Pulmonary artery endothelial cell (primary cell): ENCODE results near the gene PRSS8. TPM values are rescaled to one million over a fixed set of nuclear protein-coding genes. Genes with fewer than 3 reads are reported as not detected.

Experiments used
- DNase-seq: peaks from one replicate; pipeline ENCODE4 v3.0.0-alpha.2; 2011; ENCODE audit warnings: low read depth, low spot score
- total RNA-seq: library from RNA; depleted of rRNA; stranded (reverse); fragments of >200 nt; gene quantifications from 2 replicates; pipeline ENCODE4 v1.2.3, GENCODE V29; 2014

The PRSS8 gene
- total RNA-seq, 1 donor from 2014 or later: not detected

DNA sequence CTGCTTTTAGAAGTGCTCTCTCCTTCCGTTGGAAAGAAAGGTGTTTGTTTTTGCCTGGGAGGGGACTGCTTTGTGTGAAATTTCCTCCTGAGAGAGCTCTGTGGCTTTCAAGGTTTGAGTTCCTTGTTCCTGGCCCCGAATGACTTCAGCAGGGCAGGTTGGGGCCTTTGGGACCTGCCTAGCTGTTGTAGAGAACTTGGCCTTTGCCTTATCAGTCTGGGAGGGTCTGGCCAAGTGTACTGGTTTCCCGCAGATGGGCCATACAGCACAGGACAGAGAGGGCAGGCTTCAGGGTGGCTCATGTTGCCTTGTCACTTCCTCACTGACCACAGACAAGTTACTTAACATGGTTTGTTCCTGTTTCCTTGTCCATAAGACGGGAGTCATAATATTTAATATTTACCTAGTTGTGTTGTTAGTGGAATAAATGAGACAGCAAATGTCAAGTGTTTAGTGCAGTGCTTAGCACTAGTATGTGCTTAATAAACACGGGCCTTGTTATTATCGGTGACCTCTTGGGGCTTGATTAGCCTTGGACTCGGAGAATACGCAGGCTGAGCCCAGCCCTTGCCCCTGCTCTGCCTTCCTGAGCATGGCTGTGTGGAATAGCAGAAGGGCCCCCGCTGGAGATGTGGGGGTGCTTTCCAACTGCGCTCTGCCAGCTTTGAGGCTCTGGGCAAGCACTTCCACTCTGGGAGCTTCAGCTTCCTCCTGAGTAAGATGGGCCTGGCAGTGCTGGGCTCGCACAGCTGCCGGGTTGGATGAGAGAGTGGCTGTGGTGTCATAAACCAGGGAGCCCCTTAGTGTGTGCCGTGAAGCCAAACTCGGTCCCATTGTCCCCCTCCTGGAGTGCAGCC lies 6.6 kb downstream of the PRSS8 start:
- DNase-seq: no peak

DNA sequence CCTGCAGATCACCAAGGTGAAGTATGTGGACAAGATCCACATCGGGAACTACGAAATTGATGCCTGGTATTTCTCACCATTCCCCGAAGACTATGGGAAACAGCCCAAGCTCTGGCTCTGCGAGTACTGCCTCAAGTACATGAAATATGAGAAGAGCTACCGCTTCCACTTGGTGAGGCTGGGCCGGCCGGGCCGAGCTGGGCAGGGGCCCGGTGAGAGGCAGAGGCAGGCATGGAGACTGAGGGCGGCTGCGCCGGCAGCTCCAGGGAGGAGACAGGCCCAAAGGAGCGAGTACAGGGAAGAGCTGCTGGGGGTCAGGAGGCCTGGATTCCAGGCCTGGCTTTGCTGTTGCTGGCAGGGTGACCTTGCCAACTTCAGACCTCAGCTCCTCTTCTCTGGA lies 8.3 kb downstream of the PRSS8 start:
- no peak for DNase-seq

DNA sequence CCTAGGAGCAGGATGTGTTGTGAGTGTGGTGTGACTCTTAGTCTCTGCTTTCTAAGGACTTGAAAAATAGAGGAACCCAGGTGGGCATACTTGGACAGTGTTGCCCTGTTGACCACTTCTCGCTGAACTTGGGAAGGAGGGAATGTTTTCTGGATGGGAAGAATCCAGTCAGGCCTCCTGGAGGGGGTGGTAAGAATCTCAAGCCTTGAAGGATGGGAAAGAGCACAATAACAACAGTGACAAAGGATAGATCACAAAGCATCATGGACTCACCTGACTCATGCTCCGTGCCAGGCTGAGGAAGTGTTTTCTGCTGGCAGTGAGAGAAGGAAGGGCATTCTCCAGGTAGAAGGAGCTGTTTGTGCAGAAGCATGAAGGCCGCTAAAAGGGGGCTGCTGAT lies 9.7 kb downstream of the PRSS8 start:
- no peak for DNase-seq

DNA sequence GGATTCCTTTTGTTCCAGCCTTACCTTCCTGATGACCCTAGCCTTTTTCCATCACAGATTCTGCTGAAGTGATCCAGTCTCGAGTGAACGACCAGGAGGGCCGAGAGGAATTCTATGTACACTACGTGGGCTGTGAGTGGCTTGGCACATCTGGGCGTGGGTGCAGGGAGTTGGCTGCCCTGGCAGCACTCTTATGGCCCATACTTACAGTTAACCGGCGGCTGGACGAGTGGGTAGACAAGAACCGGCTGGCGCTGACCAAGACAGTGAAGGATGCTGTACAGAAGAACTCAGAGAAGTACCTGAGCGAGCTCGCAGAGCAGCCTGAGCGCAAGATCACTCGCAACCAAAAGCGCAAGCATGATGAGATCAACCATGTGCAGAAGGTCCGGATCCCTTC lies 15.4 kb downstream of the PRSS8 start:
- DNase-seq: no peak

DNA sequence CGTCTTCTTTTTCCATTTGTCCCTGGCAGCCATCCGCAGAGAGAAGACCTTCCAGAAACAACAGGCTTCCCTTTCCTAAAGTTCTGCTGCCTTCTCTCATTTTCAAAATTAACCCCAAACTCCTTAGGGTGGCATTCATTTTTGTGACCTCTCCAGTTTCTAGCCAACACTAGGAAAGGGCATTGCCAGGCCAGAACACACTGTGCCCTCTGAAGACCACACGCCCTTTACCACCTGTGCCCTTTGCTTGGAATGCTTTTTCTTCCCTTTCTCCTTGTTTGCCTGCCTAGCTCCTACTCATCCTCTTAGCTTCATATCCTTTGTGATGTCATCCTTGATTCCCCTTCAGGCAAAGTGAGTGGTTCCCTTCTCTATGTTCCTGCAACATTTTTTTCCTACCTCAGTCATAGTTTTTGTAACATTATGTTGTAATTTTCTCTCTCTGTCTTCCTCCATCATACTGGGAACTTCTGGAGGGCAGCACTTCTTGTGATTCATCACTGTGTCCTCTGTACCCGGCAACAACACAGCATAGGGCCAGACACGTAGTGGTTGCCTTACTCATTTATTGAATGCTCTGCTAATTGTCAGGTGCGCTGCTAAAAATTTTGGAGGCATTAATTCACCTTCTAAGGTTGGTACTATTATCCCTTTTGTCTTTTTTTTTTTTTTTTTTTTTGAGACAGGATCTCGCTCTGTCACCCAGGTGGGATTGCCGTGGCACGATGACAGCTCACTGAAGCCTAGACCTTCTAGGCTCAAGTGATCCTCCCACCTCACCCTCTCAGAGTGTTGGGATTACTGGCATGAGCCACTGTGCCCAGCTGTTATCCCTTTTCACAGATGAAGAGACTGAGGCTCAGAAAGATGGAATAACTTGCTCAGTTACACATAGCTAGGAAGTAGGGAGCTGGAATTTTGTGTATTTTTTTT lies 17.0 kb downstream of the PRSS8 start:
- DNase-seq: no peak

DNA sequence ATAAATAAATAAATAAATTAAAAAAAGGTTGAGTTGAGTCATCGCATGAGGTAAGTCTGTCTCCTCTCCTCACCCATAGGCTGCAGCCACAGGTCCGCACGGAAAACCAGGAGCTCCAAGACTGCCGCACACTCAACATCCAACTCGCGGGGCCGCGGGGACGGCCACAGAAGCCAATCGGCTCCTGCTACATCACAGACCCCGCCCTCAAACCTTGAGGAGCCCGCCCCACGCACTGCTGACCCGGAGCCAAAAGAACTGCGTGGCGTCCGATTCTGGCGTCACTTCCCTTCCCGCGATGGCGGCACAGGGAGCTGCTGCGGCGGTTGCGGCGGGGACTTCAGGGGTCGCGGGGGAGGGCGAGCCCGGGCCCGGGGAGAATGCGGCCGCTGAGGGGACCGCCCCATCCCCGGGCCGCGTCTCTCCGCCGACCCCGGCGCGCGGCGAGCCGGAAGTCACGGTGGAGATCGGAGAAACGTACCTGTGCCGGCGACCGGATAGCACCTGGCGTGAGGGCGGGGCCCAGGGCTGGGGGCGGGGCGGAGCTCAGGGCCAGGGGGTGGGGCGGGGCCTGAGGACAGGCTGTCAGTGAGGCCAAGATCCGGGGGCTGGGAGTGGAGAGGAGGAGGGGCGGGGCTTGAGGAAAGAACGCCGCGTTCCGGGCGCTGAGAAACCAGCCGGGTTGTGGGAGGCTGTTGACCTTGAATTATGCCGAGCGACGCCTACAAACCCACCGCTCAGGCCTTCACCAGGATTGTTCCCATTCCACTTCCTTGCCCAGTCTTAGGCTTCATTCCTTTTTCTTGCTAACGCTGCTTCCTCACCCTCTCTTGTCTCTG lies 17.9 kb downstream of the PRSS8 start, which contains the start of gene KAT8:
TSS of gene KAT8 (plus strand) at position 281 of the 839 bp plus-strand sequence. CDS start at position 299, 18 bp downstream.
- peak; percentile 93 for DNase-seq

DNA sequence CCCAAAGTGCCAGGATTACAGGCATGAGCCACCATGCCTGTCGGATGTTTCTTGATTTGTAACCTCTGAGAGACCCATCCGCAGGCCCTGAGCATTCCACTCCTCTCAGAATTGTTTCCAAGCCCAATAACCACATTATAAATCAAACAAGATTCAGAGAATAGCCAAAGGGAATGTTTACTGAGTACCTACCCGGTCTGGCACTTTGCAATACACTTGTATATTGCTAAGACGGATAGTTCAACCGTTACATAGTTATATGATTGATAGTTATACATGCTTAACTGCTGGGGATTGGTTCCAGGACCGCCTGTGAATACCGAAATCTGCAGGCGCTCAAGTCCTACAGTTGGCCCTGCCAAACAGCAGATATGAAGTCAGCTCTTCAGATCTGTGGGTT lies 21.1 kb downstream of the PRSS8 start:
- no peak for DNase-seq

DNA sequence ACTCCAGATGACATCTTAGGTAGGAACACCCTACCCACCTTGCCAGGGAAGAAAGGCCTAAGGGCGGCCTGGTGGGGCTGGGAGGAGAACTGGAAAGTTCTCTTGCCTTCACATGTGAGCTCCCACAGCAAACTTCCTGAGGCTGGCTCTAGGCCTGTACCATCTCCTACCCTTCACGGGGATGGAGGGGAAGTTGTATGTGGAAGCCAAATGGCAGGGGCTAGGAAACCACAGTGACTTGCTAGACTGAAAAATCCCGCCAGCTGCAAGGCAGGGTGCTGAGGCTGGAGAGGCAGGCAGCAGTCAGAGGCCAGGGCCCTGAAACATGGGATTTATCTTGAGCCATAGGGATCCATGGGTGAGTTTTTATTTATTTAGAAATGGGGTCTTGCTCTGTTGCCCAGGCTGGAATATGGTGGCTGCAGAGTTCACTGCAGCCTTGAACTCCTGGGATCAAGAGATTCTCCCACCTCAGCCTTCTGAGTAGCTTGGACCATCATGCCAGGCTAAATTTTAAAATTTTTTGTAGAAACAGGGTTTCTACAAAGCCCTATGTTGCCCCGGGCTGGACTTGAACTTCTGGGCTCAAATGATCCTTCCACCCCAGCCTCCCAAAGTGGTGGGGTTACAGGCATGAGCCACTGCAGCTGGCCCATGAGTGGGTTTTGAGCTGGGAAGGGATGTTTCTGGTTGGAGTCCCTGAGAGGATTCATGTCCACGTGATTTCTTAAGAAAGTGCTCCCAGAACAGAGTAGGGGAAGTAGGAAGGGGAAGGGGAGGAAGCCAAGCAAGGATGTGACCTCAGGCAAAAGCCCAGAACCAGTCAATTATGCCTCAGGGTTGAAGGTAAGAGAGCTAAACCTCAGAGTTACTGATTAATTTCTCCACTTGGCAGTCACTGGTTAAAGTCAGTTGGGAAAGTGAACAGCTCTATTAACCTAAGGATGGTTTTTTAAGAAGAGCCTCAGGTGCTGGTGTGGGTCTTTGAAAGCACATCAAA lies 22.1 kb downstream of the PRSS8 start:
- no peak for DNase-seq

DNA sequence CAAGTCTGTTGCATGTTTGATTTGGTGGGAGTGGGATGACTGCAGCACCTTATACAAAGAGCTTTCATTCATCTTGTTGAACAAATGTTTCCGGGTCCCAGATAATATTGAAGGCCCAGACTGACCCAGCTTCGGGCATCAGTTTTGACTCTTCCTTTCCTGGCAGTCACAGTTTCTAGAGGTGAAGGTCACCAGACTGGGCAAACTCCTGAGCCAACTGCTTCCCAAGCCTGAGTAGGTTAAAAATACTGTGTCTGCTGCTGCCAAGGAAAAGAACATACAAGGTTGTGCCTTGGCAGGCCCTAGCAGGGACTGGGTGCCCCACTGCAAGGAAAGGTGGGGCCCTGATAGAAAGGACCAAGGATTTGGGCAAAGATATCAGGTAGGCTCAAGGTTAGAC lies 22.8 kb downstream of the PRSS8 start:
- no peak for DNase-seq

DNA sequence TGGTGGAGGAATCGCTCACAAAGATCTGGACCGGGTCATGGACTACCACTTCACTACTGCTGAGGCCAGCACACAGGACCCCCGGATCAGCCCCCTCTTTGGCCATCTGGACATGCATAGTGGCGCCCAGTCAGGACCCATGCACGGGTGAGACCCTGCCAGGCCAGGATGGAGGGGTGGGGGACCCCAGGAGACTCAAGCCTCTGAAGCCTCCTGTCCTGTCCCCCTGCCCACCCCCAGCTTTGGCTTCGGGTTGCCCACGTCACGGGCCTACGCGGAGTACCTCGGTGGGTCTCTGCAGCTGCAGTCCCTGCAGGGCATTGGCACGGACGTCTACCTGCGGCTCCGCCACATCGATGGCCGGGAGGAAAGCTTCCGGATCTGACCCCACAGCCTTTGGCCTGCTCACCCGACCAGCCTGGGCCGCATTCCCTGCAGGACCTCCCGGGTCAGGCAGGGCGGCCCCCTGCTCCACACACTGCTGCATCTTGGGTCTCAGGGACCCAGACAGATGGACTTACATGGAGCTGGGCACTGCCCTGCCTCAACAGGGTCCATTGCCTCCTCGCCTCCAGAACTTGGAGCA lies 23.6 kb downstream of the PRSS8 start:
- DNase-seq: no peak

DNA sequence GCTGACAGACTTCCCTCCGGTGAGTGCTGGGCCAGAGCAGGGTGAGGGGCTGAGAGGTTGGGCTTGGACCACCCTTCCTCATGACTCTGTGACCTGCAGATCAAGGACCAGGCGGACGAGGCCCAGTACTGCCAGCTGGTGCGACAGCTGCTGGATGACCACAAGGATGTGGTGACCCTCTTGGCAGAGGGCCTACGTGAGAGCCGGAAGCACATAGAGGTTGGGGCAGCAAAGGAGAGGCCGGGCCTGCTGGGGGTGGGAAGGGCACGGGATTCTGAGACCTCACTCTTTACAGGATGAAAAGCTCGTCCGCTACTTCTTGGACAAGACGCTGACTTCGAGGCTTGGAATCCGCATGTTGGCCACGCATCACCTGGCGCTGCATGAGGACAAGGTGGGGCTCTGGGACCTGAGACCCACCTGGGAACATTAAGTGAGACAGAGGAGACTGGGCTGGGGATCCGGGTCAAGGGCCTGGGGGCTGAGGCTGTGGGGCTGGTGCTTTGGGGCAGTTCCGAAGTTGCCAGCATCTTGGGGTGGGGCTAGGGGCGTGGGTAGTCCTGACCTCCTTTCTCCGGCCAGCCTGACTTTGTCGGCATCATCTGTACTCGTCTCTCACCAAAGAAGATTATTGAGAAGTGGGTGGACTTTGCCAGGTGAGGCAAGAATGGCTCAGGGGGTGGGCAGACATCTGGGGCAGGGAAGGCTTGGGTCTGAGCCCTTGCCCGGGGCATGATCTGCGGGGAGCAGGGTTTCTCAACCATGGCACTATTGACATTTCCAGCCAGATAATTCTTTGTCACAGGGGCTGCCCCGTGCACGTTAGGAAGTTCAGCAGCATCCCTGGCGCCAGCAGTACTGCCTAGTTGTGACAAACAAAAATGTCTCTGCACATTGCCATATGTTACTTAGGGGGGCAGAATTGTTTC lies 25.2 kb downstream of the PRSS8 start:
- DNase-seq: no peak

DNA sequence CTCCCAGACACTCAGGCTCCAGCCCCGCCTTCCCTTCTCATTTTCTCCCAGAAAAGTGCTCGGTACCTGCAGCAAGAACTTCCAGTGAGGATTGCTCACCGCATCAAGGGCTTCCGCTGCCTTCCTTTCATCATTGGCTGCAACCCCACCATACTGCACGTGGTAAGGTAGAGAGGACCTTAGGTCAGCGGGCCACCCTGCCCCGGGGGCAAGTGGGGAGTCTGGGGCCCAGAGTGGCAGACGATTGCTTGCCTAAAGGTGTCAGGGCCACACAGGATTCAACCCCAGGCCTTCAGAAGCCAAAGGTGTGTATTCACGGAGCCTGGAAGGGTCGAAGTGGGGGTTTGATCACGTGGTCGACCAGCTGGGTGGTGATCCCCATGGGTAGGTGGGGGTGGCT lies 25.9 kb downstream of the PRSS8 start:
- no peak for DNase-seq

DNA sequence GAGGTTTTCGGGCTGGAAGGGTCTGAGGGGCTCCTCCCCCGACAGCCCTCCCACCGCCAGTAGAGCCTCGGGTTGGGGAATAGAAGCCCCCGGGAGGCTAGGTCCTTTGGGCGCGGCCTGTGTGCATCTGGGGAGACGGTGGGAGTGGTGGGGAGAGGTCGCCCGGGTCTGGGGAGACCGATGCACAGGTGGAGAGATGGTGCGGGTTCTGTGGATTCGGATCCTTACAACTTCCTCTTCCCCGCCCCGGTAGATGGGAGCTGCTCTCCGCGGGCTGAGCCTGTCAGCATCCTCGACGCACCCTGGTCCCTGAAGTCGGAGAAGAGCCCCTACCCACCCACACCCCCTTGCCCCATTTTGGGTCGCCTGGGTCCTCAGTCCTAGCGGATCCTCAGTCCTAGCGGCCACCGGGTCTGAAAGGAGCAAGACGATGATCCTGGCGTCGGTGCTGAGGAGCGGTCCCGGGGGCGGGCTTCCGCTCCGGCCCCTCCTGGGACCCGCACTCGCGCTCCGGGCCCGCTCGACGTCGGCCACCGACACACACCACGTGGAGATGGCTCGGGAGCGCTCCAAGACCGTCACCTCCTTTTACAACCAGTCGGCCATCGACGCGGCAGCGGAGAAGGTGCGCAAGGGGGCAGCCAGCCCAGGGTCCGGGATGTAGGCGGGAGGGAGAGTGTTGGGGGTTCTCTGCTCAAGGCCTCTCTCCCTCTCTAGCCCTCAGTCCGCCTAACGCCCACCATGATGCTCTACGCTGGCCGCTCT lies 26.6 kb downstream of the PRSS8 start:
- DNase-seq: no peak

DNA sequence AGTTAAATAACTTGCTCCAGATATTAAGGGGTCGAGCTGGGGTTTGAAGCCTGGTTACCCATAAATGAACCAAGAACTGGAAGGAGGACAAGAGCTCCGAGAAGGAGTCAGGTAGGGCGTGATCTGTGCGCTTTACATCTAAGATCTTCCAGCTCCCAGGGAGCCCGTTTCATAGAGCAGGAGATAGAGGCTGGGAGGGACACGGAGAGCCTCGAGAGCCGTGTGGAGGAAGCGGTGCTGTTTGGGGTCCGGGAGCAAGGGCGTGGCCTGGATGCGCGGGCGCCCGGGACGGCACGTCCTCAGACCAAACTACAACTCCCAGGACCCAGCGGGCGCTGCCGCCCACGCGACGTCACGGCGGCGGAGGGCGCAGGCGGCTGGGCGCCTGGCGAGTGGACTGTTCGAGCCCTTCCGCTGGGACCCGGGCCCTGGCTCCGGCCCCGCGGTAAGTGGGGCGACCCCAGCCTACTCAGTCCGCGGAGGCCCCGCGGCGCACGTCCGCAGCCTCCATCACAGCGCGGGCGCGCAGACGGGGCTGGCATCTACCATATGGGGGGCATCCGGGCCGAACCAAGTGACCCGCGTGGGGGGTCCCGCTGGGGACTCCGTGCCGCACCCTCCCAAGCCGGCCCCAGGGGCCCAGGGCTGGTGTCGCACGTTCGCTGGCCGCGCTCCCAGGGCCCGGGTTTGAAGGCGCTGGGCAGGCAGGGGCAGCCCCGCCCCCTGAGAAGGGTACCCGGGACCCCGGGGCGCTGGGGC lies 27.3 kb downstream of the PRSS8 start, which contains the start of gene BCKDK:
TSS of gene BCKDK (plus strand) at position 352 of the 759 bp plus-strand sequence. CDS start 838 bp downstream, outside the sequence.
- DNase-seq: no peak

DNA sequence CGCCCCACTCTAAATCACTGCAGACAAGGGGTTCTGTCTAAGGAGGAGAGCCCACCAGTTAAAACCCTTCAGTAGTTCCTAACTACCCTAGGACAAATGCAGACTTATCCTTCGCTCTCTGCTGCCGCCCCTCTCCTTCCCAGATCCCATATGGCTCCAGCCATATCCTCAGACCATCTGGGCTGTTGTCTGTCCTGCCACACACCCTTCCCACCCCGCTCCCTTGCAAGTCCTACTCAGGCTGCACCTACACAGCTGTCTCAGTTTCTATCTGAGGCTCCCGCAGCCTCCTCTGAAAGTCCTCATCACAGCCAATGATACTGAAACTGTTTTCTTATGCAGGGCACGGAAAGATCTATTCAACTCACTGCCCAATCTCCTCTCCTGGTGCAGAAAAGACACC lies 28.1 kb downstream of the PRSS8 start:
- DNase-seq: no peak

DNA sequence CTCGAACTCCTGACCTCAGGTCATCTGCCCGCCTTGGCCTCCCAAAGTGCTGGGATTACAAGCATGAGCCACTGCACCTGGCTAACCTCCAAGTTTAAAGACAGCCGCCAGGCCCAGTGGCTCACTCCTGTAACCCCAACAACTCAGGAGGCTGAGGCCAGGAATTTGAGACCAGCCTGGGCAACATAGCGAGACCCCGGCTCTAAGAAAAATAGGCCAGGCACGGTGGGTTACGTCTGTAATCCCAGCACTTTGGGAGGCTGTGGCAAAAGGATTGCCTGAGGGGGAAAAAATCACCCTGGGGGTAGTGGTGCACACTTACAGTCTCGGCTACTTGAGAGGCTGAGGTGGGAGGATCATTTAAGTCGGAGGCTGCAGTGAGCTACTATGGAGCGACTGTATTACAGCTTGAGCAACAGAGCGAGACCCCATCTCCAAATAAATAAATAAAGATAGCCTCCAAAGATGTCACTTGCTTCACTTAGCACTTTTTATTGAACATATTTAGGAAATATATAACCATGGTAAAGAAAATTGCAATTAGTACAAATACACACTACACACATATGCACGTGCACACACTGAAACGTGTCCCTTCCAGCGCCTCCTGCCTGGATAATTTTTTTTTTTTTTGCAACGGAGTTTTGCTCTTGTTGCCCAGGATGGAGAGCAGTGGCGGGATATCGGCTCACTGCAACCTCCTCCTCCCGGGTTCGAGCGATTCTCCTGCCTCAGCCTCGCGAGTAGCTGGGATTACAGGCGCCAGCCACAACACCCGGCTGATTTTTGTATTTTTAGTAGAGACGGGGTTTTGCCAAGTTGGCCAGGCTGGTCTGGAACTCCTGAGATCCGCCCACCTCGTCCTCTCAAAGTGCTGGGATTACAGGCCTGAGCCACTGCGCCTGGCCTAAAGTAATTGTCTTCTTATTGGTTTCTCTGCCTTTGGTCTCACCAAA lies 28.7 kb downstream of the PRSS8 start:
- DNase-seq: no peak
